A549 (cell line): Measurements from ENCODE around the gene MAP4K4. TPM values are rescaled to one million over a fixed set of nuclear protein-coding genes. Genes with fewer than 3 reads are reported as not detected.

Source experiments
- ATAC-seq, 2 experiments: fragments of 200-7000 bp in 1 of 2; fragments of >200 bp in 1 of 2; cut with Nextera tagmentation in 1 of 2; cut with Tn5 transposase in 1 of 2; 3 replicates each; pipeline versions ENCODE4 v1.8.0 to v1.9.1; 2018 to 2020; ENCODE audit warnings: mild to moderate bottlenecking in 1 of 2, moderate library complexity in 1 of 2
- CTCF ChIA-PET: fragments of 300-600 bp; sonication (Branson Sonifier 250); formaldehyde crosslinking; extraction: SDS; loops from one replicate; lab custom pipeline; 2021; ENCODE audit warnings: antibody characterized with exemption, inconsistent platforms; lab: Yijun Ruan, JAX
- POLR2A ChIA-PET: fragments of 350-600 bp; formaldehyde crosslinking; extraction: SDS; loops from one replicate; lab custom pipeline; 2021; ENCODE audit warnings: antibody characterized with exemption, inconsistent platforms; lab: Yijun Ruan, JAX
- DNase-seq, 2 experiments: peaks; one replicate each; pipeline versions ENCODE4 v3.0.0 to v3.0.0-alpha.2; 2011 to 2016; ENCODE audit warnings: low read depth in 1 of 2, low spot score in 1 of 2
- FAIRE-seq: peaks from 2 replicates; lab custom pipeline; 2011; peaks lifted over from hg19 to GRCh38; lab: Jason Lieb, UNC
- H3K27ac ChIP-seq, 2 experiments: fragments of >200 bp; sonication (Bioruptor Twin); formaldehyde crosslinking; 3 replicates each; pipeline ENCODE4 v1.5.1; 2016 to 2017
- H3K4me1 ChIP-seq: fragments of >200 bp; sonication (Bioruptor Twin); formaldehyde crosslinking; 3 replicates; pipeline ENCODE4 v1.6.1; 2016
- H3K4me2 ChIP-seq: fragments of >200 bp; sonication (Bioruptor Twin); formaldehyde crosslinking; 3 replicates; pipeline ENCODE4 v1.6.1; 2016
- H3K4me3 ChIP-seq: fragments of >200 bp; sonication (Bioruptor Twin); formaldehyde crosslinking; 3 replicates; pipeline ENCODE4 v1.5.1; 2016
- H3K9me3 ChIP-seq: fragments of >200 bp; sonication (Bioruptor Twin); formaldehyde crosslinking; 3 replicates; pipeline ENCODE4 v1.6.1; 2016
- ATOH8 ChIP-seq: fragments of 250-450 bp; sonication (Bioruptor Pico); IDR thresholded peaks from 2 replicates; pipeline ENCODE4 v1.5.0; 2020; ENCODE audit warnings: low read depth, mild to moderate bottlenecking, moderate library complexity
- BHLHE40 ChIP-seq: IDR thresholded peaks from 2 replicates; pipeline ENCODE4 v1.6.1; 2012; ENCODE audit warnings: low read depth, low read length, inconsistent platforms
- CBX2 ChIP-seq: fragments of 200-600 bp; sonication (generic); IDR thresholded peaks from 2 replicates; pipeline ENCODE4 v1.6.1; 2016; ENCODE audit warnings: low read depth, mild to moderate bottlenecking, borderline replicate concordance
- CBX8 ChIP-seq: fragments of 200-600 bp; sonication (generic); IDR thresholded peaks from 2 replicates; pipeline ENCODE4 v1.6.1; 2016
- CHD4 ChIP-seq: fragments of 200-600 bp; sonication (generic); IDR thresholded peaks from 2 replicates; pipeline ENCODE4 v1.6.1; 2016; ENCODE audit warnings: antibody characterized with exemption, mild to moderate bottlenecking, borderline replicate concordance
- CTCF ChIP-seq: fragments of >200 bp; sonication (Bioruptor Twin); formaldehyde crosslinking; IDR thresholded peaks from 3 replicates; pipeline ENCODE4 v1.5.1; 2016
- ELK1 ChIP-seq: fragments of 150-350 bp; IDR thresholded peaks from 2 replicates; pipeline ENCODE4 v1.6.1; 2014; ENCODE audit warnings: low read depth, mild to moderate bottlenecking, low read length
- EP300 ChIP-seq, 2 experiments: fragments of >200 bp; sonication (Bioruptor Twin); formaldehyde crosslinking; IDR thresholded peaks; 2 replicates in 1 of 2; 3 replicates in 1 of 2; pipeline ENCODE4 v1.6.1; 2016 to 2017
- ESRRA ChIP-seq: fragments of 150-350 bp; IDR thresholded peaks from 2 replicates; pipeline ENCODE4 v1.6.1; 2014; ENCODE audit warnings: mild to moderate bottlenecking, low read length, borderline replicate concordance
- GATA3 ChIP-seq: IDR thresholded peaks from 2 replicates; pipeline ENCODE4 v1.6.1; 2012; ENCODE audit warnings: borderline replicate concordance
- HES2 ChIP-seq: fragments of >200 bp; sonication (Bioruptor Twin); formaldehyde crosslinking; IDR thresholded peaks from 2 replicates; pipeline ENCODE4 v1.6.1; 2016
- HEYL ChIP-seq: fragments of 250-450 bp; sonication (Bioruptor Pico); IDR thresholded peaks from 2 replicates; pipeline ENCODE4 v1.8.0; 2021; ENCODE audit warnings: mild to moderate bottlenecking, moderate library complexity
- HMGXB4 ChIP-seq: fragments of 250-450 bp; sonication (Bioruptor Pico); IDR thresholded peaks from 2 replicates; pipeline ENCODE4 v1.5.0; 2021; ENCODE audit warnings: mild to moderate bottlenecking, moderate library complexity, borderline replicate concordance
- HOXA7 ChIP-seq: fragments of 250-450 bp; sonication (Bioruptor Pico); IDR thresholded peaks from 2 replicates; pipeline ENCODE4 v1.5.0; 2020; ENCODE audit warnings: mild to moderate bottlenecking, moderate library complexity
- HOXB13 ChIP-seq: fragments of 250-450 bp; sonication (Bioruptor Pico); IDR thresholded peaks from 2 replicates; pipeline ENCODE4 v1.5.0; 2020; ENCODE audit warnings: low read depth, mild to moderate bottlenecking, moderate library complexity
- KDM1A ChIP-seq: fragments of 200-600 bp; sonication (generic); IDR thresholded peaks from 2 replicates; pipeline ENCODE4 v1.6.1; 2016; ENCODE audit warnings: low read depth, mild to moderate bottlenecking
- MAX ChIP-seq: IDR thresholded peaks from 2 replicates; pipeline ENCODE4 v1.6.1; 2012
- NPAS2 ChIP-seq: fragments of 250-450 bp; sonication (Bioruptor Pico); IDR thresholded peaks from 2 replicates; pipeline ENCODE4 v1.8.0; 2022; ENCODE audit warnings: mild to moderate bottlenecking, moderate library complexity, borderline replicate concordance
- RARB ChIP-seq: fragments of 250-450 bp; sonication (Bioruptor Pico); IDR thresholded peaks from 2 replicates; pipeline ENCODE4 v1.8.0; 2021; ENCODE audit warnings: mild to moderate bottlenecking, moderate library complexity
- REST ChIP-seq: fragments of 200-600 bp; sonication (generic); IDR thresholded peaks from 2 replicates; pipeline ENCODE4 v1.6.1; 2016; ENCODE audit warnings: antibody characterized with exemption, mild to moderate bottlenecking, moderate library complexity
- SMC3 ChIP-seq: fragments of >200 bp; sonication (Bioruptor Twin); formaldehyde crosslinking; IDR thresholded peaks from 3 replicates; pipeline ENCODE4 v1.6.1; 2018; ENCODE audit warnings: inconsistent platforms
- TFCP2L1 ChIP-seq: fragments of 250-450 bp; sonication (Bioruptor Pico); IDR thresholded peaks from 2 replicates; pipeline ENCODE4 v1.5.0; 2021; ENCODE audit warnings: mild to moderate bottlenecking
- ZC3H11A ChIP-seq: fragments of 450-650 bp; IDR thresholded peaks from 2 replicates; pipeline ENCODE4 v1.6.1; 2014; ENCODE audit warnings: antibody characterized with exemption, mild to moderate bottlenecking
- ZNF302 ChIP-seq: fragments of 250-450 bp; sonication (Bioruptor Pico); IDR thresholded peaks from 2 replicates; pipeline ENCODE4 v1.9.0; 2021; ENCODE audit warnings: inconsistent platforms, mild to moderate bottlenecking, moderate library complexity
- WGBS: methylation state at CpG from one replicate; pipeline ENCODE4 v1.1.6; 2017; ENCODE audit errors: missing lambda C conversion rate; 5-methylcytosine and 5-hydroxymethylcytosine counted together
- polyA plus RNA-seq, 4 experiments: library from polyadenylated mRNA; depleted of rRNA in 3 of 4; stranded (reverse); fragments of >200 nt; fragmentation: RNase III in 1 of 4; extraction: RNeasy Plus Mini Kit Qiagen cat#74134 plus additional on column Dnase treatment in 1 of 4; gene quantifications; 2 replicates in 3 of 4; 3 replicates in 1 of 4; pipeline ENCODE4 v1.2.3, GENCODE V29; 2011 to 2017

MAP4K4 gene
- polyA plus RNA-seq, 2 of the 4 experiments (the other 2 are of a cell fraction) = 61.9 to 82.2 TPM

- TF ChIP-seq REST = no peak
- TF ChIP-seq HMGXB4 (CRISPR knock-in tag) = no peak
- TF ChIP-seq TFCP2L1 (CRISPR knock-in tag) = no peak
- TF ChIP-seq MAX = no peak
Observed at GRCh38 chr2:101679801-101680487, 17.6 kb upstream of the MAP4K4 start (continued).

GRCh38 chr2:101682311-101682710 lies 15.2 kb upstream of the MAP4K4 start:
- DNase-seq (no peak), ATAC-seq (no peak), FAIRE-seq (no peak)
- TF ChIP-seq ZC3H11A = no peak
- TF ChIP-seq GATA3 = no peak
- TF ChIP-seq NPAS2 = no peak
- no peak for TF ChIP-seq ATOH8
- TF ChIP-seq KDM1A = no peak
- no peak for TF ChIP-seq ZNF302 (CRISPR knock-in tag)
- no peak for TF ChIP-seq HOXB13
- WGBS = 61% methylated on average over 4 of the region's 4 CpGs
- Histone ChIP-seq H3K4me1 (no peaks in the 10 kb centered on the region), H3K9me3 (no peaks in the 10 kb centered on the region), H3K4me3 (no peak overlapping the region), H3K4me2 (no peak overlapping the region), H3K27ac (no peak overlapping the region)
- ChIA-PET CTCF (no interaction called here), POLR2A (no interaction called here)

- FAIRE-seq = no peak
- Histone ChIP-seq H3K9me3 (no peaks in the 10 kb centered on the region), H3K4me2 (no peak overlapping the region), H3K4me3 (no peak overlapping the region), H3K4me1 (no peaks in the 10 kb centered on the region), H3K27ac (no peak overlapping the region)
- no peak for DNase-seq
- ATAC-seq = no peak
- CTCF ChIA-PET = no interaction called here
- WGBS = 46% methylated on average over 4 of the region's 4 CpGs
- POLR2A ChIA-PET = no interaction called here
- TF ChIP-seq HMGXB4 (CRISPR knock-in tag) (no peak), CBX8 (no peak), EP300 (IDR thresholded peaks at IDR 0.05) (no peak), CBX2 (no peak), HEYL (no peak), CTCF (no peak), RARB (CRISPR knock-in tag) (no peak), SMC3 (no peak), ESRRA (no peak), HES2 (no peak), ELK1 (no peak), HOXA7 (CRISPR knock-in tag) (no peak), CHD4 (no peak), BHLHE40 (no peak)
Observed at GRCh38 chr2:101684313-101684712, 13.2 kb upstream of the MAP4K4 start.
